HCT116 (cell line): Measurements from ENCODE around the gene PRLH. TPM values are rescaled to one million over a fixed set of nuclear protein-coding genes. Genes with fewer than 3 reads are reported as not detected.

ENCODE experiments used
- ATAC-seq: fragments of 200-7000 bp; cut with Tn5 transposase; 2 replicates; pipeline ENCODE4 v1.9.1; 2020; ENCODE audit warnings: mild to moderate bottlenecking, moderate library complexity
- BruUV-seq: library from RNA; stranded (reverse); fragments of 400-500 nt; replicated peaks from 2 replicates; lab custom pipeline; 2021; lab: Mats Ljungman, UMichigan
- CTCF ChIA-PET: fragments of 300-600 bp; sonication (Branson Sonifier 250); formaldehyde crosslinking; loops from one replicate; lab custom pipeline; 2021; ENCODE audit warnings: antibody characterized with exemption; lab: Charles Lee
- POLR2A ChIA-PET: fragments of 300-600, 350-600 bp; sonication (Branson Sonifier 250); formaldehyde crosslinking; loops from one replicate; lab custom pipeline; 2021; ENCODE audit warnings: antibody characterized with exemption; lab: Charles Lee
- RAD21 ChIA-PET, 2 experiments: fragments of 300-600 bp; sonication (Branson Sonifier 250); formaldehyde crosslinking; loops; one replicate each; lab custom pipeline; 2023; ENCODE audit warnings: low total read pairs in 2 of 2; ENCODE audit not compliant: uncharacterized antibody in 2 of 2, unreplicated experiment in 2 of 2, low non-redundant PET in 1 of 2; lab: Charles Lee
- DNase-seq: peaks from one replicate; pipeline ENCODE4 v3.0.0-alpha.2; 2010; ENCODE audit warnings: low read depth, low spot score
- H2AFZ ChIP-seq: fragments of 200-600 bp; shearing (Covaris generic), sonication (generic); 2 replicates; pipeline ENCODE4 v1.6.1; 2017; ENCODE audit warnings: low read depth, mixed run types, mixed read lengths, antibody characterized with exemption, low read length; ENCODE audit not compliant: poor library complexity, severe bottlenecking
- H3K27ac ChIP-seq: 2 replicates; pipeline ENCODE4 v1.5.1; 2012; ENCODE audit warnings: low read depth, low read length
- H3K27me3 ChIP-seq: fragments of 200-600 bp; sonication (generic); 2 replicates; pipeline ENCODE4 v1.6.1; 2016; ENCODE audit warnings: mixed run types, low read length, mixed read lengths; ENCODE audit not compliant: insufficient read depth
- H3K36me3 ChIP-seq, 2 experiments: fragments of 200-500 bp in 1 of 2; fragments of 200-600 bp in 1 of 2; sonication (Bioruptor generic) in 1 of 2; sonication (generic) in 1 of 2; 2 replicates each; pipeline versions ENCODE4 v1.5.1 to v1.6.1; 2014 to 2016; ENCODE audit warnings: low read length in 2 of 2, inconsistent platforms in 1 of 2, mixed read lengths in 1 of 2, mixed run types in 1 of 2; ENCODE audit not compliant: insufficient read depth in 2 of 2, control insufficient read depth in 1 of 2
- H3K4me1 ChIP-seq, 2 experiments: fragments of 200-600 bp in 1 of 2; sonication (generic) in 1 of 2; 2 replicates each; pipeline versions ENCODE4 v1.5.1 to v1.6.1; 2012 to 2017; ENCODE audit warnings: low read length in 2 of 2, inconsistent platforms in 1 of 2, mild to moderate bottlenecking in 1 of 2, mixed read lengths in 1 of 2, mixed run types in 1 of 2, moderate library complexity in 1 of 2; ENCODE audit not compliant: insufficient read depth in 2 of 2, control insufficient read depth in 1 of 2
- H3K4me2 ChIP-seq: fragments of 200-600 bp; sonication (generic); 2 replicates; pipeline ENCODE4 v1.6.1; 2017; ENCODE audit warnings: mixed run types, low read length, mixed read lengths
- H3K4me3 ChIP-seq, 2 experiments: fragments of 200-600 bp in 1 of 2; sonication (generic) in 1 of 2; replicated peaks in 1 of 2; 2 replicates each; pipeline ENCODE4 v1.5.1; 2011 to 2016; ENCODE audit warnings: low read length in 2 of 2, control low read depth in 1 of 2, low read depth in 1 of 2, mild to moderate bottlenecking in 1 of 2, mixed read lengths in 1 of 2, mixed run types in 1 of 2
- H3K79me2 ChIP-seq: fragments of 200-600 bp; sonication (generic); 2 replicates; pipeline ENCODE4 v1.6.1; 2017; ENCODE audit warnings: mild to moderate bottlenecking, mixed run types, low read length, moderate library complexity, mixed read lengths; ENCODE audit not compliant: insufficient read depth
- H3K9ac ChIP-seq: fragments of 200-600 bp; sonication (generic); 2 replicates; pipeline ENCODE4 v1.6.1; 2016; ENCODE audit warnings: low read length, mixed read lengths
- H3K9me2 ChIP-seq: fragments of 200-600 bp; sonication (generic), shearing (Covaris generic); 2 replicates; pipeline ENCODE4 v1.6.1; 2017; ENCODE audit warnings: mixed run types, mild to moderate bottlenecking, moderate library complexity; ENCODE audit not compliant: insufficient read depth
- H3K9me3 ChIP-seq, 2 experiments: fragments of 200-500 bp in 1 of 2; fragments of 200-600 bp in 1 of 2; sonication (Bioruptor generic) in 1 of 2; sonication (generic) in 1 of 2; 2 replicates each; pipeline ENCODE4 v1.6.1; 2014 to 2017; ENCODE audit warnings: low read length in 2 of 2, mixed read lengths in 2 of 2, inconsistent platforms in 1 of 2, low read depth in 1 of 2, mild to moderate bottlenecking in 1 of 2, mixed run types in 1 of 2, moderate library complexity in 1 of 2; ENCODE audit not compliant: control insufficient read depth in 1 of 2, insufficient read depth in 1 of 2
- H4K20me1 ChIP-seq: fragments of 200-600 bp; sonication (generic), shearing (Covaris generic); 2 replicates; pipeline ENCODE4 v1.6.1; 2017; ENCODE audit warnings: mixed run types, mild to moderate bottlenecking, moderate library complexity; ENCODE audit not compliant: insufficient read depth
- ATF3 ChIP-seq: IDR thresholded peaks from 2 replicates; pipeline ENCODE4 v1.6.1; 2012
- CBX3 ChIP-seq: IDR thresholded peaks from 2 replicates; pipeline ENCODE4 v1.6.1; 2012; ENCODE audit warnings: low read depth
- CEBPB ChIP-seq: IDR thresholded peaks from 2 replicates; pipeline ENCODE4 v1.6.1; 2012; ENCODE audit warnings: low read depth
- CTCF ChIP-seq, 3 experiments: fragments of 200-600 bp in 1 of 3; sonication (generic) in 1 of 3; IDR thresholded peaks in 2 of 3; conservative IDR thresholded peaks in 1 of 3; 2 replicates each; pipeline ENCODE4 v1.5.1; 2012 to 2017; ENCODE audit warnings: low read depth in 2 of 3, low read length in 2 of 3, antibody characterized with exemption in 1 of 3, borderline replicate concordance in 1 of 3, control low read depth in 1 of 3, mild to moderate bottlenecking in 1 of 3, mixed read lengths in 1 of 3, mixed run types in 1 of 3, moderate library complexity in 1 of 3; ENCODE audit not compliant: insufficient read depth in 1 of 3
- EGR1 ChIP-seq: IDR thresholded peaks from 2 replicates; pipeline ENCODE4 v1.6.1; 2012; ENCODE audit warnings: low read depth
- ELF1 ChIP-seq: IDR thresholded peaks from 2 replicates; pipeline ENCODE4 v1.6.1; 2012; ENCODE audit warnings: low read depth, borderline replicate concordance
- EZH2 ChIP-seq: fragments of 200-600 bp; sonication (generic); IDR thresholded peaks from 2 replicates; pipeline ENCODE4 v1.6.1; 2017; ENCODE audit warnings: antibody characterized with exemption, mixed run types
- EZH2phosphoT487 ChIP-seq: fragments of 200-600 bp; IDR thresholded peaks from 2 replicates; pipeline ENCODE4 v1.6.1; 2018; ENCODE audit warnings: antibody characterized with exemption, borderline replicate concordance
- JUND ChIP-seq: IDR thresholded peaks from 2 replicates; pipeline ENCODE4 v1.6.1; 2012
- MAX ChIP-seq: IDR thresholded peaks from 2 replicates; pipeline ENCODE4 v1.6.1; 2012
- POLR2A ChIP-seq: IDR thresholded peaks from 2 replicates; pipeline ENCODE4 v1.7.0; 2011; ENCODE audit warnings: borderline replicate concordance; ENCODE audit not compliant: insufficient read depth, insufficient read length; ENCODE audit errors: extremely low read depth
- POLR2AphosphoS5 ChIP-seq: IDR thresholded peaks from 2 replicates; pipeline ENCODE4 v1.6.1; 2011; ENCODE audit warnings: mild to moderate bottlenecking, low read depth, low read length, moderate library complexity
- RAD21 ChIP-seq: IDR thresholded peaks from 2 replicates; pipeline ENCODE4 v1.6.1; 2012; ENCODE audit warnings: low read depth, mild to moderate bottlenecking
- REST ChIP-seq: IDR thresholded peaks from 2 replicates; pipeline ENCODE4 v1.6.1; 2012; ENCODE audit warnings: low read depth
- SP1 ChIP-seq: IDR thresholded peaks from 2 replicates; pipeline ENCODE4 v1.6.1; 2012; ENCODE audit warnings: low read depth
- SRF ChIP-seq: IDR thresholded peaks from 2 replicates; pipeline ENCODE4 v1.6.1; 2012; ENCODE audit warnings: low read depth
- TCF7L2 ChIP-seq: IDR thresholded peaks from 2 replicates; pipeline ENCODE4 v1.7.0; 2011; ENCODE audit warnings: borderline replicate concordance, inconsistent platforms; ENCODE audit not compliant: insufficient read depth, insufficient read length; ENCODE audit errors: extremely low read depth
- YY1 ChIP-seq: IDR thresholded peaks from 2 replicates; pipeline ENCODE4 v1.6.1; 2011; ENCODE audit warnings: low read length, low read depth, moderate library complexity, mild to moderate bottlenecking; ENCODE audit not compliant: insufficient replicate concordance; ENCODE audit errors: extremely low read depth
- ZBTB33 ChIP-seq: IDR thresholded peaks from 2 replicates; pipeline ENCODE4 v1.6.1; 2011; ENCODE audit warnings: mild to moderate bottlenecking, low read length, moderate library complexity; ENCODE audit not compliant: insufficient replicate concordance; ENCODE audit errors: extremely low read depth
- ZNF274 ChIP-seq: fragments of 200-500 bp; sonication (Bioruptor generic); IDR thresholded peaks from 2 replicates; pipeline ENCODE4 v1.6.1; 2014; ENCODE audit warnings: mild to moderate bottlenecking, low read depth, low read length, inconsistent platforms
- intact Hi-C: fragments of 100-400 bp; cut with micrococcal nuclease; formaldehyde crosslinking; loops from 2 replicates; pipeline ENCODE4 v1.10.0; 2022
- total RNA-seq: library from RNA; stranded (reverse); gene quantifications from one replicate; pipeline ENCODE4 v1.2.1, GENCODE V29; 2021; ENCODE audit not compliant: unreplicated experiment

PRLH gene
- total RNA-seq, 1 experiment from 2014 or later: not detected

- Histone ChIP-seq H3K4me2 (no peak overlapping the region), H3K9me2 (no peaks in the 10 kb centered on the region), H3K9ac (no peak overlapping the region), H2AFZ (no peak overlapping the region), H4K20me1 (no peaks in the 10 kb centered on the region), H3K9me3 (0 out of 4 replicates have a peak, but pooled peaks cover 0 to 3% of the 10 kb centered on the region in 2 experiments), H3K36me3 (no peaks in the 10 kb centered on the region), H3K4me1 (peaks cover 0 to 10% of the 10 kb centered on the region in 2 experiments; a peak in 2 of 4 replicates), H3K27me3 (no peaks in the 10 kb centered on the region), H3K79me2 (no peaks in the 10 kb centered on the region), H3K4me3 (no peak overlapping the region), H3K27ac (no peak overlapping the region)
- RAD21 ChIA-PET: no interaction called here
- no peak for DNase-seq
- TF ChIP-seq CBX3 (no peak), JUND (no peak), POLR2A (no peak), ZBTB33 (no peak), EZH2phosphoT487 (no peak), REST (no peak), TCF7L2 (no peak), MAX (no peak), EZH2 (no peak), CTCF (IDR thresholded peaks at IDR 0.05 in 2 of 3, conservative IDR thresholded peaks at IDR 0.05 in 1 of 3; ENCODE audit: borderline replicate concordance in 1 of 3, insufficient read depth in 1 of 3, low read depth in 2 of 3, low read length in 2 of 3) (no peak), ZNF274 (no peak), EGR1 (no peak), ELF1 (no peak), ATF3 (no peak), RAD21 (no peak), CEBPB (no peak), POLR2AphosphoS5 (no peak), SP1 (no peak), YY1 (no peak), SRF (no peak)
- POLR2A ChIA-PET: no interaction called here
- CTCF ChIA-PET: no interaction called here
- intact Hi-C loops: no loop called here
- no TSS peak for BruUV-seq
- no peak for ATAC-seq
These were observed 1.8 kb downstream of the PRLH start for GRCh38 chr2:237568121-237568660.
